CD14-positive monocyte (primary cell): Measurements from ENCODE around the gene SMIM35. TPM values are rescaled to one million over a fixed set of nuclear protein-coding genes. Genes with fewer than 3 reads are reported as not detected.

Experiments used
- DNase-seq, 3 donors: peaks; one replicate each; pipeline ENCODE4 v3.0.0-alpha.2; 2011 to 2022
- H2AFZ ChIP-seq: 2 replicates; pipeline ENCODE4 v1.6.0; 2012; ENCODE audit warnings: mild to moderate bottlenecking, low read depth, low read length, inconsistent platforms; ENCODE audit not compliant: insufficient read depth, poor library complexity, severe bottlenecking
- H3K27ac ChIP-seq, 2 donors: 1 replicate in 1 of 2; 2 replicates in 1 of 2; pipeline ENCODE4 v1.5.1; 2012 to 2013; ENCODE audit warnings: low read length in 2 of 2, control low read depth in 1 of 2, inconsistent platforms in 1 of 2, low read depth in 1 of 2, mild to moderate bottlenecking in 1 of 2
- H3K27me3 ChIP-seq, 2 donors: one replicate each; pipeline versions ENCODE4 v1.6.0 to v1.6.1; 2011 to 2013; ENCODE audit warnings: low read length in 2 of 2; ENCODE audit not compliant: control insufficient read depth in 2 of 2, insufficient read depth in 2 of 2
- H3K36me3 ChIP-seq, 2 donors: replicated peaks in 1 of 2; 1 replicate in 1 of 2; 2 replicates in 1 of 2; pipeline versions ENCODE4 v1.5.1 to v1.6.1; 2012 to 2013; ENCODE audit warnings: low read length in 2 of 2, control low read depth in 1 of 2, inconsistent platforms in 1 of 2, mild to moderate bottlenecking in 1 of 2; ENCODE audit not compliant: insufficient read depth in 2 of 2, control insufficient read depth in 1 of 2
- H3K4me1 ChIP-seq, 2 donors: 1 replicate in 1 of 2; 2 replicates in 1 of 2; pipeline versions ENCODE4 v1.5.1 to v1.6.1; 2012 to 2013; ENCODE audit warnings: low read length in 2 of 2, control low read depth in 1 of 2, inconsistent platforms in 1 of 2, mild to moderate bottlenecking in 1 of 2, moderate library complexity in 1 of 2; ENCODE audit not compliant: insufficient read depth in 2 of 2, control insufficient read depth in 1 of 2
- H3K4me2 ChIP-seq: replicated peaks from 2 replicates; pipeline ENCODE3; 2012; ENCODE audit warnings: low read length, moderate library complexity, mild to moderate bottlenecking; ENCODE audit not compliant: poor library complexity, severe bottlenecking; ENCODE audit errors: extremely low read depth
- H3K4me3 ChIP-seq, 3 experiments: fragments of 200-600 bp in 1 of 3; sonication (generic) in 1 of 3; replicated peaks in 1 of 3; 1 replicate in 2 of 3; 2 replicates in 1 of 3; pipeline ENCODE4 v1.5.1; 2011 to 2013; ENCODE audit warnings: low read length in 3 of 3, mild to moderate bottlenecking in 3 of 3, control low read depth in 2 of 3, low read depth in 2 of 3, inconsistent platforms in 1 of 3, moderate library complexity in 1 of 3
- H3K79me2 ChIP-seq: 2 replicates; pipeline ENCODE4 v1.6.0; 2012; ENCODE audit warnings: mild to moderate bottlenecking, control low read depth, inconsistent platforms, low read length, moderate library complexity; ENCODE audit not compliant: insufficient read depth
- H3K9ac ChIP-seq: 2 replicates; pipeline ENCODE4 v1.6.0; 2017; ENCODE audit warnings: low read length, mild to moderate bottlenecking; ENCODE audit not compliant: insufficient read depth, poor library complexity, severe bottlenecking
- H3K9me3 ChIP-seq, 2 donors: replicated peaks in 1 of 2; 1 replicate in 1 of 2; 2 replicates in 1 of 2; pipeline versions ENCODE4 v1.5.1 to v1.6.1; 2012 to 2013; ENCODE audit warnings: low read length in 2 of 2, control low read depth in 1 of 2; ENCODE audit not compliant: control insufficient read depth in 1 of 2, insufficient read depth in 1 of 2
- H4K20me1 ChIP-seq: 2 replicates; pipeline ENCODE4 v1.6.0; 2012; ENCODE audit warnings: mild to moderate bottlenecking, low read length, control low read depth, moderate library complexity; ENCODE audit not compliant: insufficient read depth
- H3K27ac Mint-ChIP-seq, 7 donors: one replicate each; pipeline ENCODE4 v1.8.0; 2020; ENCODE audit warnings: mild to moderate bottlenecking in 7 of 7, mixed read lengths in 7 of 7, moderate library complexity in 6 of 7, inconsistent platforms in 2 of 7
- H3K27me3 Mint-ChIP-seq, 3 donors: one replicate each; pipeline ENCODE4 v1.8.0; 2021 to 2022; ENCODE audit warnings: low read depth in 3 of 3, mild to moderate bottlenecking in 3 of 3, mixed read lengths in 3 of 3, moderate library complexity in 3 of 3, inconsistent platforms in 1 of 3
- H3K36me3 Mint-ChIP-seq, 2 donors: one replicate each; pipeline ENCODE4 v1.8.0; 2020; ENCODE audit warnings: mixed read lengths in 2 of 2, inconsistent platforms in 1 of 2, mild to moderate bottlenecking in 1 of 2
- H3K4me1 Mint-ChIP-seq: one replicate; pipeline ENCODE4 v1.8.0; 2020; ENCODE audit warnings: mild to moderate bottlenecking, mixed read lengths
- H3K4me3 Mint-ChIP-seq, 2 donors: one replicate each; pipeline ENCODE4 v1.8.0; 2020; ENCODE audit warnings: mild to moderate bottlenecking in 2 of 2, mixed read lengths in 2 of 2, moderate library complexity in 1 of 2
- H3K9me3 Mint-ChIP-seq, 7 donors: one replicate each; pipeline ENCODE4 v1.8.0; 2020 to 2022; ENCODE audit warnings: mixed read lengths in 7 of 7, mild to moderate bottlenecking in 6 of 7, moderate library complexity in 6 of 7, inconsistent platforms in 2 of 7
- CTCF ChIP-seq: fragments of 200-600 bp; IDR thresholded peaks from one replicate; pipeline ENCODE4 v1.8.0; 2022; ENCODE audit warnings: antibody characterized with exemption, mild to moderate bottlenecking
- WGBS: methylation state at CpG from one replicate; pipeline ENCODE4 v1.1.5; 2013; ENCODE audit warnings: missing lambda C conversion rate; ENCODE audit not compliant: insufficient coverage; 5-methylcytosine and 5-hydroxymethylcytosine counted together
- intact Hi-C, 2 donors: fragments of 100-400 bp; cut with micrococcal nuclease; formaldehyde crosslinking; loops; one replicate each; pipeline versions ENCODE4 v1.15.0 to v1.15.1; 2023
- polyA plus RNA-seq, 3 donors: library from polyadenylated mRNA; depleted of rRNA in 1 of 3; unstranded in 2 of 3; stranded (reverse) in 1 of 3; fragments of 300-500 nt in 2 of 3; fragments of >200 nt in 1 of 3; fragmentation: Illumina TruSeq in 2 of 3; gene quantifications; 1 replicate in 2 of 3; 2 replicates in 1 of 3; pipeline ENCODE4 v1.2.3, GENCODE V29; 2012 to 2021

The SMIM35 gene
- polyA plus RNA-seq, 3 donors, result 0.05 to 0.29 (median 0.11) TPM

- no peak for DNase-seq
These were observed 44.6 kb downstream of the SMIM35 start for GRCh38 chr11:118042141-118042540.

GRCh38 chr11:118033443-118033842 lies 53.3 kb downstream of the SMIM35 start:
- Histone ChIP-seq H3K36me3 (no peaks in the 10 kb centered on the region), H3K4me3 (no peak overlapping the region), H3K79me2 (no peaks in the 10 kb centered on the region), H3K4me1 (peaks cover 13 to 14% of the 10 kb centered on the region in 2 donors), H3K9ac (no peak overlapping the region), H3K4me2 (no peak overlapping the region), H3K27ac (no peak overlapping the region), H3K27me3 (no peaks in the 10 kb centered on the region), H3K9me3 (no peaks in the 10 kb centered on the region), H2AFZ (no peak overlapping the region), H4K20me1 (no peaks in the 10 kb centered on the region)
- intact Hi-C loops, result no loop called here
- TF ChIP-seq CTCF, result no peak
- peaks cover 0 to 3% (median 3%) of the 10 kb centered on the region in 3 donors for H3K27me3 Mint-ChIP-seq
- no peak overlapping the region for H3K4me3 Mint-ChIP-seq
- no peak for DNase-seq
- no peaks in the 10 kb centered on the region for H3K36me3 Mint-ChIP-seq
- peaks cover 16% of the 10 kb centered on the region for H3K4me1 Mint-ChIP-seq
- H3K9me3 Mint-ChIP-seq, result peaks cover 0 to 2% (median 0%) of the 10 kb centered on the region in 7 donors
- H3K27ac Mint-ChIP-seq, result no peak overlapping the region
- 100% methylated on average over 1 of the region's 4 CpGs for WGBS

More at GRCh38 chr11:118042141-118042540, 44.6 kb downstream of the SMIM35 start:
- no peaks in the 10 kb centered on the region for H4K20me1 ChIP-seq
- TF ChIP-seq CTCF, result no peak
- Mint-ChIP-seq H3K4me1 (peaks cover 9% of the 10 kb centered on the region), H3K27me3 (peaks cover 0 to 4% (median 3%) of the 10 kb centered on the region in 3 donors), H3K36me3 (no peaks in the 10 kb centered on the region), H3K9me3 (peaks cover 0 to 1% (median 0%) of the 10 kb centered on the region in 7 donors), H3K27ac (no peak overlapping the region), H3K4me3 (no peak overlapping the region)
- no peak overlapping the region for H3K27ac ChIP-seq
- intact Hi-C loops, result no loop called here
- H3K9me3 ChIP-seq, result no peaks in the 10 kb centered on the region
- no peak overlapping the region for H3K4me3 ChIP-seq
- H2AFZ ChIP-seq, result no peak overlapping the region
- H3K4me1 ChIP-seq, result no peaks in the 10 kb centered on the region
- no peaks in the 10 kb centered on the region for H3K79me2 ChIP-seq
- H3K27me3 ChIP-seq, result no peaks in the 10 kb centered on the region
- WGBS, result no CpG with 5 or more reads among the region's 1 CpG
- no peak overlapping the region for H3K4me2 ChIP-seq
- H3K9ac ChIP-seq, result no peak overlapping the region
- H3K36me3 ChIP-seq, result no peaks in the 10 kb centered on the region
